Activated T-cell treated with anti-CD3 and anti-CD28 coated beads for 4 hours (primary cell): ENCODE measurements around the gene HPCAL1.

Experiments
- DNase-seq: peaks from one replicate; pipeline ENCODE4 v3.0.0-alpha.2; 2020

The HPCAL1 gene

GRCh38 chr2:10325278-10326145 is 22.8 kb downstream of the HPCAL1 start:
- no peak for DNase-seq

GRCh38 chr2:10326151-10326616 is 23.5 kb downstream of the HPCAL1 start:
- DNase-seq: no peak

DNA sequence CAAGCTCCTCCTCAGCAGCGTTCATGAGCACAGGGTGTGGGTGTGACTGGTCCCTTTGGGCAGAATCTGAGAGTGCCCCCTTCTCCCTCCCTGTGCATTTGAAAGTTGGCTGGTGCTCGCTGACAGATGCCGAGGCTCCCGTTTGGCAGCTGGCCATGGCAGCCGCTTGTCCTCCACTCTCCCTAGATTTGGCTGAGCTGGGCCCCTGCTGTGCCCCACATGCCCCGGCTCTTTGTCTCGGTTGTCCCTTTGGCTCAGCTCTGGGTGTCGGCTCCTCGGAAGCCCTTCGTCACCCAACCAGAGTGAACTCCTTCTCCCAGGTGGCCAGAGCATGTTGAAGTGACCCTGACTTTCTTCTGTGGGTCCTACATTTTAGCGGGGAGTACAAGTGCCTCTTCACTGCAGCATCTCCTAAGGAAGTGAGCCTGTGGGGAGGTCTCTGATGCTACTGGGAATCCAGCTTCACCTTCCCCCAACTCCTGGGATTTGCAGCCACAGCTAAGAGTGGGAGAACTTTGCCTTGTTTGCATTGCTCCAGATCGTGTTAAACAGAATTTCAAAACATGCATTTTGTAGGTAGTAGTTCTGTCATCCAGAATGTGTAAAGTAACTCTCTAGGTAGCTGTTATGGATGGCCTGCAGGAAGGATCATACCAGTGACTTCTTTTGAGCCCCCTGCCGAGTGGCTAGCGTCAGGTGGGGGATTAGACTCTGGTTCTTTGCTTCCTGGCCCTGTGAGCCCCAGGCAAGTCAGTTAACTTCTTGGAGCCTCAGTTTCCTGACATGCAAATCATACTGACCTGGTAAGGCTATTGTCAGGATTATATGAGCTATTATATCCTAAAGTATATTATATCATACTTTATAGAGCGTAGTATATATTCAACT is 24.2 kb downstream of the HPCAL1 start:
- no peak for DNase-seq

GRCh38 chr2:10327896-10328669 is 25.4 kb downstream of the HPCAL1 start:
- DNase-seq: no peak

DNA sequence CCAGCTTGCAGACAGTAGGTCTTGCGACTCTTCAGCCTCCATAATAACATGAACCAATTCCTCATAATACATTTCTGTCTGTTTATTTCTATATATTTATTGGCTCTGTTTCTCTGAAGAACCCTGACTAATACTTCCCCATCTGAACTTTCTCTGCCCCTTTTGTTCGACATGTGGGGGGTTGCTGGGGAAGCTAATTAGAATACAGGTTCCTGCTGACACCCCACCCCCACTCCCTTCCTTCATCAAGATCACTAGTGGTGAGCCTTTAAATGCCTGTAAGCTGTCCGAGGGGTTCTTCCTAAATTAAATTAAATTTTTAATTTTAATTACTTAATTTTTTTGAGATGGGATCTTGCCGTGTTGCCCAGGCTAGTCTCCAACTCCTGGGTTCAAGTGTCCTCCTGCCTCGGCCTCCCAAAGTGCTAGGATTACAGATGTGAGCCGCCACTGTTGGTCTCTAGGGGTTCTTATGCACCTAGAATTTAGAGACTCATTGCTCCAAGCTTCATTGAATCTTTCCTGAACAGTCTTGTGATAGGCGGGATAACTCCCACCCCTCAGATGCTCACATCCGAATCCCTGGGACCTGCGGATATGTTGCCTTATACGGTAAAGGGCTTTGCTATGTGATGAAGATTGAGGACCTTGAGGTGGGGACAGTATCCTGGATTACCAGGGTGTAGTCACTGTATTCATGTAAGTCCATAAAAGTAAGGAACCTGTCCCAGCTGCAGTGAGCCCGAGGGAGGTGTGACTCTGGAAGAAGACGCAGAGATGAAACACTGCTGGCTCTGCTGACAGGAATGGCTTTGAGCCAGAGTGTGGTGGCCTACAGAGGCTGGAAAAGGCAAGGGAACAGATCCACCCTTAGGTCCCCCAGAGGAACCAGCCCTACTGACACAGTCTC is 26.2 kb downstream of the HPCAL1 start:
- DNase-seq: no peak

DNA sequence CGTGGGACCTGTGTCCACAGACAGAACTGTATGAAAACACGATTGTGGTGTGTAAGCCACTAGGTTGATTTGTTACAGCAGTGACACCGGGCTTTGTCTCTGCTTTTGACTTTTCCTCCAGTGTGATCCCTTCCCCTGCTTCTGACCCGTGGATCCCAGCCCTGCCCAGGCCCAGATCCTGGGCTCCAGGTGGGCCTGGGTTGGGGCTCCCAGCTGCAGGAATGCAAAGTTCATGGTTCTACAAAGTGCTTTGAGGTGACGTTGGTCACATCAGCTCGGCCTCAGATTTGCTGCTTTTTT is 26.8 kb downstream of the HPCAL1 start:
- no peak for DNase-seq

DNA sequence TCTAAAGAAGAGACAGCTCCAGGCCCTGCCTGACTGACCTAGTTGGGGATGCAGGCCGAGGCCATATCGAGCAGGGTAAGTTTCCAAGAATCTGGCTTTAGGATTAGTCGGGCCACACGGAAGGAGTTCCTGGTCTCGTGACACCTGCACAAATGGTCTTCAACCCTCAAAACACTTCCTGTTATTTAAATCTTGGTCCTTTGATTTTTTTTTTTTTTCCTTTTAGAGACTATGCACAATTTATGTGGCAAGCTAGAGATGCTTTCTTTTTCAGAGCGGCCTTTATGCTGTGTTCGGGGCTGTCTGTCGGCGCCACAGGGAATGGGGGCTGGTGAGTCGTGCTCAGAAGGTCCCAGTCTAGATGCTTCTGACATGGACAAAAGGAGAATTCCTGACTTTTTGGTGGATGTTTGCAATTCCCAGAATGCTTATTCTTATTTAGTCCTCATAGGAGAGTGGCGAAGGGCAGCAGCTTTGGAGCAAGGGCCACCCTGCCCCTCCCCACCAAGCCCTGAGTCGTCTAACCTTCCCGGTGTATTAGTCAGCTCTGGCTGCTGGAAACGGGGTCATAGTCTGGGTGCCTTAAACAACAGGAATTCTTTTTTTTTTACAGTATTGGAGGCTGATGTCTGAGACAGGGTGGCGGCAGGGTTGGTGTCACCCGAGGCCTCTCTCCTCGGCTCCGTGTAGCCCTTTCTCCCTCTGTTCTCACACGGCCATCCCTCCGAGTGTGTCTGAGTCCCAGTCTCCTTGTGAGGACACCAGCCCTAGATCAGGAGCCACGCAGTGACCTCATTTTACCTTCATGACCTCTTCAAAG is 27.4 kb downstream of the HPCAL1 start:
- DNase-seq: no peak

GRCh38 chr2:10330700-10331026 is 28.0 kb downstream of the HPCAL1 start:
- no peak for DNase-seq

- DNase-seq: peak; percentile 60
Observed at GRCh38 chr2:10331027-10331701, 28.5 kb downstream of the HPCAL1 start.

- DNase-seq: peak; percentile 31
Observed at GRCh38 chr2:10331702-10332401, 29.1 kb downstream of the HPCAL1 start.

DNA sequence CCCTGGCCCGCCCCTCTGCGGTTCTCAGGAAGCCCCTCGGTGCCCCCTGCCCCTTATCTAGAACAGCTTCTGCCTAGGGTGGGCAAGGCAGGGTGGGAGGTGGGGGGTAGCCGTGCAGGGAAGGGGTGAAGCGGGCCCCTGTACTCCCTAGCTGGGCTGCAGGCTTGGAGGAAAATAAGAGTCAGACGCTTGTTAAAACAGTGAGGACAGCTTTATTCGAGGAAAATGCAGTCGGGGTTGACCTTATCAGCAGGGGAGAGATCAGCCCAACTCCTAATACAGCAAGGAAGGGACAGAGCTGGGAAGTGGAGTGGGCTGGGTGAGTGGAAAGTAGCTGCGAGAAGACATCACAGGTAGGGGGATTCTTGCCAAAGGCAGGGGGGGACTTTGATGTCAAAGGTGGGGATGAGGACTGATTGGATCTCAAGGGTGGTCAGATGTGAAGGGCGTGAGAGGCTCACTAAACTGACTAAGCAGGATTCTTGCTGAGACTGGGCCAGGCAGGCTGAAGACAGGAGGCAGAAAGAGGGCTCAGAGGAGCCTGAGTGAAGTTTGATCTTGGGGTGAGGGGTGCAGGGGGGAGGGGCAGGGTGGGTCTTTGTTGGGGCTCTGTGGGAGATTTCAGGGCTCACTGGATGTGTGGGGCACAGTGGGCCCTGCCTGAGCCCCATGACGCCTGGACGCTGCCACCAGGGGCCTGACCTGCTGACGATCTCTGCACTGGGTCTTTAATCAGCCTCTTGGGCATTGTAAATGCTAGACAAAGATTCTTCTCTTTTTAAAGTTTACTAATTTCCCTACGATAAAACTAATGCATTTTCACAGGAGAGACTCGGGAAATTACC is 29.9 kb downstream of the HPCAL1 start:
- no peak for DNase-seq

DNA sequence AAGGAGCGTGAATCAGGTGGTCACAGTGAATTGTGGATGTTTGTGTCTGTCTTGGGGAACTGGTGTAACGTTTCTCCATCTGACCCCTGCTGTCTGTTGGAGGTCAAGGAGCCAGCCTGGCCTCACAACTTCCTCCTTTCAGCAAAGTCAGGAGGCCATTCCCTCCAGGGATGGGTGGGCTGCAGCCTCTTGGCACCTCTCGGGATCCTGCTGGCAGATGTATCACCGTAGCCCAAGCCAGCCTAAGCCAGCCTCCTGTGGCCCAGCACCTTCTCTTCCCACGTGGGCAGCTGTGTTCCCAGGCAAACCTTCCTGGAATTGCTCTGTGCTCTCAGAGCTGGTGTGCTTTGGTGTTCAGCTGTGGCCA is 30.5 kb downstream of the HPCAL1 start:
- DNase-seq: no peak

- DNase-seq: no peak
Observed at GRCh38 chr2:10333966-10334365, 31.3 kb downstream of the HPCAL1 start.

GRCh38 chr2:10335046-10335840 is 32.5 kb downstream of the HPCAL1 start:
- no peak for DNase-seq

DNA sequence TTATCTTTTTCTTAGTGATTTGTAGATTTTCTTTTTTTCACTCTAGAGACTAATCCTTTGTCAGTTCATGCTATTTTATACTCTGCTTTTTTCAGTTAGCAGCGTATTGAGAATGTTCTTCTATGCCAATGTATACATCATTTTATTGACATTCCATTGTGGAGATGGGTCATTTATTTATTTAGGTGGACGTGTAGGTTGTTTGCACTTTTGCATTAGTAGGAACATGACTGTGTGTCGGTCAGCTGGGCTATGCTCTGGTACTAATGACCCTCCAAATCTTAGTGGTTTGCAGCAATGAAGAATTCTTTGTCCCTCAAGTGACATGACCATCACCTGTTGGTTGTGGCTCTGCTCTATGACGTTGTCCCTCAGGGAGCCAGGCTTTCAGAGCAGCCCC is 33.6 kb downstream of the HPCAL1 start:
- DNase-seq: no peak

GRCh38 chr2:10337449-10338269 is 35.0 kb downstream of the HPCAL1 start:
- DNase-seq: no peak
